Left lobe of liver (tissue), 1 donor: ENCODE measurements around the gene SFTPD. TPM values are rescaled to one million over a fixed set of nuclear protein-coding genes. Genes with fewer than 3 reads are reported as not detected.

ENCODE experiments used
- total RNA-seq: library from RNA; stranded (reverse); gene quantifications from one replicate; pipeline ENCODE4 v1.2.1, GENCODE V29; 2021
- donor health status: DM: no; HTN: yes; CAD: no.

Gene SFTPD
- total RNA-seq, 1 donor from 2014 or later = 0.73 TPM

Other genes with a start within 250 kb of the SFTPD start
- gene NUTM2B, start 245.9 kb downstream of the SFTPD start, total RNA-seq = 0.40 TPM
- 0.08 TPM for gene NUTM2E, start 122.4 kb downstream of the SFTPD start, total RNA-seq
- gene TMEM254, start 129.6 kb upstream of the SFTPD start, total RNA-seq = 24.8 TPM
- 2.2 TPM for gene PLAC9, start 183.6 kb upstream of the SFTPD start, total RNA-seq